A549 (cell line): Measurements from ENCODE around the gene OCSTAMP. TPM values are rescaled to one million over a fixed set of nuclear protein-coding genes. Genes with fewer than 3 reads are reported as not detected.

Source experiments
- ATAC-seq, 2 experiments: fragments of 200-7000 bp in 1 of 2; fragments of >200 bp in 1 of 2; cut with Nextera tagmentation in 1 of 2; cut with Tn5 transposase in 1 of 2; 3 replicates each; pipeline versions ENCODE4 v1.8.0 to v1.9.1; 2018 to 2020; ENCODE audit warnings: mild to moderate bottlenecking in 1 of 2, moderate library complexity in 1 of 2
- CTCF ChIA-PET: fragments of 300-600 bp; sonication (Branson Sonifier 250); formaldehyde crosslinking; extraction: SDS; loops from one replicate; lab custom pipeline; 2021; ENCODE audit warnings: antibody characterized with exemption, inconsistent platforms; lab: Yijun Ruan, JAX
- POLR2A ChIA-PET: fragments of 350-600 bp; formaldehyde crosslinking; extraction: SDS; loops from one replicate; lab custom pipeline; 2021; ENCODE audit warnings: antibody characterized with exemption, inconsistent platforms; lab: Yijun Ruan, JAX
- DNase-seq, 2 experiments: peaks; one replicate each; pipeline versions ENCODE4 v3.0.0 to v3.0.0-alpha.2; 2011 to 2016; ENCODE audit warnings: low read depth in 1 of 2, low spot score in 1 of 2
- FAIRE-seq: peaks from 2 replicates; lab custom pipeline; 2011; peaks lifted over from hg19 to GRCh38; lab: Jason Lieb, UNC
- H3K27ac ChIP-seq, 2 experiments: fragments of >200 bp; sonication (Bioruptor Twin); formaldehyde crosslinking; 3 replicates each; pipeline ENCODE4 v1.5.1; 2016 to 2017
- H3K4me1 ChIP-seq: fragments of >200 bp; sonication (Bioruptor Twin); formaldehyde crosslinking; 3 replicates; pipeline ENCODE4 v1.6.1; 2016
- H3K4me2 ChIP-seq: fragments of >200 bp; sonication (Bioruptor Twin); formaldehyde crosslinking; 3 replicates; pipeline ENCODE4 v1.6.1; 2016
- H3K4me3 ChIP-seq: fragments of >200 bp; sonication (Bioruptor Twin); formaldehyde crosslinking; 3 replicates; pipeline ENCODE4 v1.5.1; 2016
- H3K9me3 ChIP-seq: fragments of >200 bp; sonication (Bioruptor Twin); formaldehyde crosslinking; 3 replicates; pipeline ENCODE4 v1.6.1; 2016
- BCL3 ChIP-seq: fragments of >200 bp; sonication (Bioruptor Twin); formaldehyde crosslinking; IDR thresholded peaks from 3 replicates; pipeline ENCODE4 v1.6.1; 2016
- CBX8 ChIP-seq: fragments of 200-600 bp; sonication (generic); IDR thresholded peaks from 2 replicates; pipeline ENCODE4 v1.6.1; 2016
- CHD2 ChIP-seq: fragments of 150-350 bp; IDR thresholded peaks from 2 replicates; pipeline ENCODE4 v1.6.1; 2014; ENCODE audit warnings: low read length; ENCODE audit not compliant: partially characterized antibody
- CHD4 ChIP-seq: fragments of 200-600 bp; sonication (generic); IDR thresholded peaks from 2 replicates; pipeline ENCODE4 v1.6.1; 2016; ENCODE audit warnings: antibody characterized with exemption, mild to moderate bottlenecking, borderline replicate concordance
- EHF ChIP-seq: fragments of 250-450 bp; sonication (Bioruptor Pico); IDR thresholded peaks from 2 replicates; pipeline ENCODE4 v1.5.0; 2020; ENCODE audit warnings: mild to moderate bottlenecking
- ELK1 ChIP-seq: fragments of 150-350 bp; IDR thresholded peaks from 2 replicates; pipeline ENCODE4 v1.6.1; 2014; ENCODE audit warnings: low read depth, mild to moderate bottlenecking, low read length
- FOSB ChIP-seq: fragments of 250-450 bp; sonication (Bioruptor Pico); IDR thresholded peaks from 2 replicates; pipeline ENCODE4 v1.5.0; 2020; ENCODE audit warnings: mild to moderate bottlenecking, moderate library complexity
- HES2 ChIP-seq: fragments of >200 bp; sonication (Bioruptor Twin); formaldehyde crosslinking; IDR thresholded peaks from 2 replicates; pipeline ENCODE4 v1.6.1; 2016
- HEYL ChIP-seq: fragments of 250-450 bp; sonication (Bioruptor Pico); IDR thresholded peaks from 2 replicates; pipeline ENCODE4 v1.8.0; 2021; ENCODE audit warnings: mild to moderate bottlenecking, moderate library complexity
- HOXB13 ChIP-seq: fragments of 250-450 bp; sonication (Bioruptor Pico); IDR thresholded peaks from 2 replicates; pipeline ENCODE4 v1.5.0; 2020; ENCODE audit warnings: low read depth, mild to moderate bottlenecking, moderate library complexity
- KDM5A ChIP-seq: fragments of 200-600 bp; sonication (generic); IDR thresholded peaks from 2 replicates; pipeline ENCODE4 v1.6.1; 2016; ENCODE audit warnings: antibody characterized with exemption, mild to moderate bottlenecking
- NFE2L2 ChIP-seq: fragments of 150-350 bp; conservative IDR thresholded peaks from 2 replicates; pipeline ENCODE4 v1.6.1; 2014; ENCODE audit warnings: low read length
- NPAS2 ChIP-seq: fragments of 250-450 bp; sonication (Bioruptor Pico); IDR thresholded peaks from 2 replicates; pipeline ENCODE4 v1.8.0; 2022; ENCODE audit warnings: mild to moderate bottlenecking, moderate library complexity, borderline replicate concordance
- PBX3 ChIP-seq: IDR thresholded peaks from 2 replicates; pipeline ENCODE4 v1.6.1; 2012
- PHF8 ChIP-seq: fragments of 200-600 bp; sonication (generic); IDR thresholded peaks from 2 replicates; pipeline ENCODE4 v1.6.1; 2016; ENCODE audit warnings: low read depth, mild to moderate bottlenecking, antibody characterized with exemption, moderate library complexity, borderline replicate concordance
- RCOR1 ChIP-seq: fragments of 150-350 bp; IDR thresholded peaks from 2 replicates; pipeline ENCODE4 v1.6.1; 2014; ENCODE audit warnings: antibody characterized with exemption, low read length, low read depth
- REST ChIP-seq: fragments of 200-600 bp; sonication (generic); IDR thresholded peaks from 2 replicates; pipeline ENCODE4 v1.6.1; 2016; ENCODE audit warnings: antibody characterized with exemption, mild to moderate bottlenecking, moderate library complexity
- SMC3 ChIP-seq: fragments of >200 bp; sonication (Bioruptor Twin); formaldehyde crosslinking; IDR thresholded peaks from 3 replicates; pipeline ENCODE4 v1.6.1; 2018; ENCODE audit warnings: inconsistent platforms
- ZC3H11A ChIP-seq: fragments of 450-650 bp; IDR thresholded peaks from 2 replicates; pipeline ENCODE4 v1.6.1; 2014; ENCODE audit warnings: antibody characterized with exemption, mild to moderate bottlenecking
- WGBS: methylation state at CpG from one replicate; pipeline ENCODE4 v1.1.6; 2017; ENCODE audit errors: missing lambda C conversion rate; 5-methylcytosine and 5-hydroxymethylcytosine counted together
- polyA plus RNA-seq, 4 experiments: library from polyadenylated mRNA; depleted of rRNA in 3 of 4; stranded (reverse); fragments of >200 nt; fragmentation: RNase III in 1 of 4; extraction: RNeasy Plus Mini Kit Qiagen cat#74134 plus additional on column Dnase treatment in 1 of 4; gene quantifications; 2 replicates in 3 of 4; 3 replicates in 1 of 4; pipeline ENCODE4 v1.2.3, GENCODE V29; 2011 to 2017

OCSTAMP gene
- polyA plus RNA-seq, 2 of the 4 experiments (the other 2 are of a cell fraction), result not detected

GRCh38 chr20:46570956-46571355 is 20.5 kb upstream of the OCSTAMP start:
- Histone ChIP-seq H3K4me2 (no peak overlapping the region), H3K9me3 (no peaks in the 10 kb centered on the region; the same call in 2 of the 3 replicates), H3K27ac (no peak overlapping the region), H3K4me3 (no peak overlapping the region), H3K4me1 (no peaks in the 10 kb centered on the region)
- ATAC-seq (no peak), FAIRE-seq (no peak), DNase-seq (no peak)
- ChIA-PET POLR2A (no interaction called here), CTCF (interaction anchor here (4.1 kb wide), 1 partner anchor 9 kb away, joined by 25 read pairs; no protein-coding TSS in a partner anchor)
- TF ChIP-seq EHF (CRISPR knock-in tag) (no peak), RCOR1 (no peak), CHD2 (no peak), REST (no peak)
- 39% methylated on average over 5 of the region's 5 CpGs for WGBS

- ATAC-seq, result no peak
- DNase-seq, result no peak
- ChIA-PET POLR2A (no interaction called here), CTCF (no interaction called here)
- no peak for FAIRE-seq
- 26% methylated on average over 5 of the region's 5 CpGs for WGBS
- TF ChIP-seq NFE2L2 (no peak), HES2 (no peak), PBX3 (no peak), SMC3 (no peak), BCL3 (no peak), CHD4 (no peak), ELK1 (no peak), PHF8 (no peak), NPAS2 (CRISPR knock-in tag) (no peak), CBX8 (no peak), HOXB13 (CRISPR knock-in tag) (no peak), REST (no peak), FOSB (no peak), KDM5A (no peak), HEYL (no peak), ZC3H11A (no peak)
- Histone ChIP-seq H3K9me3 (no peaks in the 10 kb centered on the region; the same call in 2 of the 3 replicates), H3K27ac (no peak overlapping the region), H3K4me3 (no peak overlapping the region), H3K4me1 (no peaks in the 10 kb centered on the region), H3K4me2 (no peak overlapping the region)
These were observed 19.5 kb upstream of the OCSTAMP start for GRCh38 chr20:46569961-46570360.
